GM21515 (cell line): ENCODE data around the gene OR13D1.
"Not testable (repeated sequence)": the region's sequence is repeated elsewhere in the genome, so short reads cannot be mapped to it uniquely, and the experiment has no call there.

Source experiments
- ATAC-seq: cut with Tn5 transposase; IDR thresholded peaks from one replicate; pipeline ENCODE4 v1.9.1; 2021; ENCODE audit not compliant: unreplicated experiment

OR13D1 gene, protein sequence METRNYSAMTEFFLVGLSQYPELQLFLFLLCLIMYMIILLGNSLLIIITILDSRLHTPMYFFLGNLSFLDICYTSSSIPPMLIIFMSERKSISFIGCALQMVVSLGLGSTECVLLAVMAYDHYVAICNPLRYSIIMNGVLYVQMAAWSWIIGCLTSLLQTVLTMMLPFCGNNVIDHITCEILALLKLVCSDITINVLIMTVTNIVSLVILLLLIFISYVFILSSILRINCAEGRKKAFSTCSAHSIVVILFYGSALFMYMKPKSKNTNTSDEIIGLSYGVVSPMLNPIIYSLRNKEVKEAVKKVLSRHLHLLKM

DNA sequence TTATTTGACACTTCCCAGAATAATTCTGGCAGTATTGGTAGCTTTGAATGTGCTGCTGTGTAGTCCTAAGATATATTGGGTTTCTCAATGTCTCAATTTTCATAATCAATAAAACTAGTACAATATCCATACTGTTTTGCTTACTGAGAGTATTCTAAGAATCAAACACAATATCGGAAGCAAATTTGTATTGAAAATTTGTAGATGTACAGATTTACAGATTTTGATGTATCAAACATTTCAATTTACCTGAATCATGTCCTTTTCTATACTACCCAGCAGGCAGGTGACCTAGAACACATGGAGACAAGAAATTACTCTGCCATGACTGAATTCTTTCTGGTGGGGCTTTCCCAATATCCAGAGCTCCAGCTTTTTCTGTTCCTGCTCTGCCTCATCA is at the start of gene OR13D1:
Gene OR13D1 (plus strand): TSS at position 301 of the 400 bp plus-strand sequence. CDS start 0 bp downstream, at position 301.
- ATAC-seq, result no peak

DNA sequence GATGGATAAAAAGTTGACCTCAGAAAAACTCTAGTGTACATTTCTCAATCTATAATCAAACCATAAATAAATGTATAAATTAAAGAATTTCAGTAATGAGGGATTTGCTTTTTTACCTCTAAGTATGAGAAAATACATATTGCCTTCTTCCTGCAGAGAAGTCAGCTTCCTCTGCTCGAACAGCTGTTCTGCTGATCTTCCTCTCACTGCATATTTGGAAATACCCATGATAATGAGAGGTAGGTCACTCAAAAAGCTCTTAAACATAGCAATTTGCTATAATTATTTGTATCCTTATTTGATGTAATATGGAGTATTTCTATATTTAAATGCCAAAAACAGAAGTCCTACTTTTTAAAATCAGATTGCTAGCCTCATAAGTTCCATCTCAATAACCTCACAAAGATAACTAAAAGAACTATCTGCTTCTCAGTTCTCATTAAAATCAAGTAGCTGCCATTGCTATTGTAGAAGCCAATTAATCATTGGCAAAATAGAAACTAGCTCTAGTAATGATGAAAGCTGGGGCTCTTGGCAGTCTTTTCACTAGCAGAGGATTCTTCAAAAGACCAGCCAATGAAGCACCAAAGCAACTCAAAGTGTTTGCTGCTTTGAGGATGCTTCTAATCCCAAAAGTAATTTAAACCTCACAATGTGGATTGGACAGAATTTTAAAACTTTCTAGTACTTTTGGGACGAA is 35.7 kb upstream of the OR13D1 start:
- no peak for ATAC-seq

DNA sequence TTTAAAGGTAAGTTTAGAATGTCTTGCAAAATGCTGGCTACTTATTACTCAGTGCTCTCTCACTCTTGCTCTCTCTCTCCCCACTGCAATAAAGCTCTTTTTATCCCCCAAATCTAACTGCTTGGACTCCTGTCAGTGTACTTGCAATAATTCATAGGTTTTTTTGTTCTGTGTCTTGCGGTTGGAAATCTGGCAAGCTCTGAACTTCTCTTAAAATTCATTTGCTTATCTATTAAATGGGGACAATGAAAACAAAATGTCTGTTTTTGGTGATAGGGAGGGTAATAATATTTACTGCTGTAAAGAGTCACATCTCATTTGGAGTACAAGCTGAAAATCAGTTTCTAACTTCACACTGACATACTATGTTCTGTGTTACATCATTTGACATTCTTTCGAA is 18.7 kb upstream of the OR13D1 start:
- ATAC-seq, result no peak

DNA sequence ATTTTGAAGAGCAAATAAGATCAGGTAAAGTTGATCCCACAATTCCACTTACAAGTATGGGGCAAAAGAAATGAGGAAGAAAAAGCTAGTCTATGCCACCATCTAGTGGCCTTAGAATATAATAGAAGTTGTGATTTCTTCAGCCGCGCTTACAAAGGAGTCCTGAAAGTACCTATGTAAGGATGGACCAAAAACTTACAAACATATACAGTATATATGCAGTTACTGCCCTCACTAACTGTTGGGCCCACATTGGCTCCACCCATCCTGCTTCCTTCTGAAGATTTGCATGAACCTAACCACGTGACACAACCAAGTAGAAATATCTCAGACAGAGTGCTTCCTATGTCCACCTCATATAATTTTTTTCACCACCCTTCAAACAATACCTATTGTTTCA is 11.7 kb upstream of the OR13D1 start:
- ATAC-seq, result peak; percentile 78

DNA sequence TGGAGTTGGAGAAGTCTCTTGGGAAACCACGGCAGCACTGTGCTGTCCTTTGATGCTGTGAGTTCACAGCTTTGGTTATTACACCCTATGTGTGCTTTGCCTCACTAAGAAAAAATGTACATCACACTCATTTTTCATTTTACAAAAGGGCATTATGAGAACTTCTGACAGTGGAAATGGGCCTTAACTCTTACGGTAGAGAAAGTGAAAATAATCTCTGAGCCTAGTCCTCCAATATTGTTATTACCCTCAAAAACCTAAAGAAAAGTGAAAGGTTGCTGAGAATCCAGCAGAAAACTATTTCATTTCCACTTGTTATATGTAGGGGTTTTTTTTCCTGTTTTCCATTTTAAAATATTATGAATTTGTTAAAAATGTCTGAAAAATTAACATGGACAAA is 8.2 kb upstream of the OR13D1 start:
- no peak for ATAC-seq

DNA sequence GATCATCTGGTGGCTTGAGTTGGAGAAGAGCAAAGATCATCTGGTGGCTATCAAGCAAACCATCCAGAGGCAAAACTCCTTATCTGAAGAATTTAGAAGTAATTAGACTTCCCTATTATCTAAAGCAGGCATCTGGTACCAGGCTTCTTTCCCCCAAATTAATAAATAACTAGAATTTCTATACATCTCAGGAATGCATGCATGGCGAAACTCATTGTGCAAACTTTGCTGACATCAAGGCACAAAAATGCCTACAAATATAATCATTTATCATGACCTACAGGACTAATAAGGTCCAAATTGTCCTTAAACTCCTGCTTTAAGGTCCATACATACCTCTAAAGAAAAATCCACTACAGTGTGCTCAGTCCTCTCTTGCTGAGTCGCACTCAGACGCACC is 6.0 kb downstream of the OR13D1 start:
- no peak for ATAC-seq

DNA sequence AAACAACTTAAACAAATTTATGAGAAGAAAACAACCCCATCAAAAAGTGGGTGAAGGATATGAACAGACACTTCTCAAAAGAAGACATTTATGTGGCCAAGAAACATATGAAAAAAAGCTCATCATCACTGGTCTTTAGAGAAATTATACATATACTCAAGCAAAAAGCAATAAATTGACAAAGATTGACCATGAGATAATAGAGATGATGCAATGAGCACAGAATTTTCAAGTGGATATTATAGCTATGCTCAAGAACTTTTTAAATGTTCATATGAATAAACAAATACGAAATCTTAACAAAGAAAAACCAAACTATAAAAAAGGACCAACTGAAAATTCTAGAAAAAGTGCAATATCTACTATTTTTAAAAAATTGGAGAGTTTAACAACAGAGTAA is 14.4 kb downstream of the OR13D1 start:
- ATAC-seq, result not testable (repeated sequence)

DNA sequence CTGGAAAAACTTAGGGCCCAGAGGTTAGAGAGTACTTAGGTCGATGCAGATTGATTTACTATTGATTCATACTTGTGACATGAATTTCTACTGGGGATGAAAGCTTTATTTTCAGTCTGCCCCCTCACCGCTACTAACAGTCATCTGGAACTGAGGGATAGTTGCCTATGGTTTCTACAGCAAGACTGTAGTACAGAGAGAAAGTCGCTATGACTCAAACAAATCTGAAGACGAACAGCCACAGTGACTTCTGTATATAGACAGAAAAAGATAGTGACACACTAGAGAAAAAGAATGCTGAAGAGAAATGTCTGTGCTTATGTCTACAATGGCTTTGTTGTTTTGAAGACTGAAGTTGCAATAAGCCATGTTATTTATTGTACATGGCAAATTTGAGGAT is 17.3 kb downstream of the OR13D1 start:
- no peak for ATAC-seq

DNA sequence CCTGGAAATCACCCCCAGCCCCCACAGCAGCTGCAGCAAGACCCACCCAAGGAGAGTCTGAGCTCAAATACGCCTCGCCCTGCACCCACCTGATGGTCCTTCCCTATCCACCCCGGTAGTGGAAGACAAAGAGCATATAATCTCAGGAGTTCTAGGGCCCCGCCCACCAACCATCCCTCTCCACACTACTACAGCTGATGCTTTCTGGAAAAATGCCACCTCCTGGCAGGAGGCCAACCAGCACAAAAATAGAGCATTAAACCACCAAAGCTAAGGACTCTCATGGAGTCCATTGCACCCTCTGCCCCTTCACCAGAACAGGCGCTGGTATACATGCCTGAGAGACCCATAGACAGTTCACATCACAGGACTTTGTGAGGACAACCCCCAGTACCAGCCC is 30.7 kb downstream of the OR13D1 start:
- ATAC-seq, result no peak

DNA sequence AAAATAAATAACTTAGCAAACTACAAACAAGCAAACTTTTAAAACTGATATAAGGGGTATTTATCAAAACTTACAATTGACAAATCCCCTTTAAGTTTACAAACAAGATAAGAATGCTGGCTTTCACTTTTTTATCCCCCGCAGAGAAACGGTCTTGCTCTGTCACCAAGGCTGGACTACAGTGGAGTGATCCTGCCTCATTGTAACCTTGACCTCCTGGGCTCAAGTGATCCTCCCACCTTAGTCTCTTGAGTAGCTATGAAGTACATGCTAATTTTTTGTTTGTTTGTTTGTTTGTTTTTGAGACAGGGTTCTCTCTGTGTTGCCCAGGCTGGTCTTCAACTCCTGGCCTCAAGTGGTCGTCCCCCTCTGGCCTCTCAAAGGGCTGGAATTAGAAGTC is 44.1 kb downstream of the OR13D1 start:
- ATAC-seq, result no peak

DNA sequence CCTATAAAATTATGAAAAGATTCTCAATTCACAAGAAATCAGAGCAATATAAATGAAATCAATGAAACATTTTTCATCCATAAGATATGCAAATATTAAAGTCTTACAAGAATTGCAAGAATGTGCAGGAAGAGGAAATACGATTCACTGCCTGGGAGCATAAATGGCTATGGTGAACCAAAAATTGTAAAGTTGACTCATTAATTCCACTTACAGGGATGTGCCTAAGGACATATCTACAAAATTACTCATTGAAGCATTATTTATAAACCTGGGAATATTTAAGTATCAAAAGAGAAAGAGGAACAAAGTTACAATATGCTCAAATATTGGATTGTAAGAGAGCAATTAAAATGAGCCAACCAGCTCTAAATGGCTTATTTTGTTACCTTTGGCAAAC is 46.3 kb downstream of the OR13D1 start:
- ATAC-seq, result no peak

DNA sequence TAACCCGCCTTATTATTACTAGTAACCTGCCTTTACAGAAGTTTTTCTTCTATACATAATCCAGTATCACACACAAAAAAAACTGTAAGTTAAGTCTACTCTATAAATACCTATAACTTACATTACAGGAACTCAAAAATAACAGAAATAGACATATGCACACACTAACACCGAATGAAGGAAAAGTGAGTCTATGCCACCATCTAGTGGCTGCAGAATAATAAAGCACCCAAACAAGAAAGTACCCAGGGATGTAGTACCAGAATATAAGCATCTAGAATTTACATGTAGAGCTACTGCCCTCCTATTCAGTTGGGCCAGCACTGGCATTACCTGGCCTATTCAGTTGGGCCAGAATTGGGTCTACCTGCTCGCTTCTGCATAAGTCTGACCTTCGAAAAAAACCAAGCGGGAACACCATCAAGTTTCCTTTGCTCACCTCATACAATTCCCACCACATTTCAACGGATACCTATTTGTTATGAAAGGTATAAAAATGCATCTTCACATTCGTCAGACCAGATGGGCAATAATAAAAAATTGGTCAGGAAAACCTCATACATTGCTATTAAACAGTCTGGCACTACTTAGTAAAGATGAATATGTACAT is 49.2 kb downstream of the OR13D1 start:
- ATAC-seq, result peak; percentile 40
